Measurements from ENCODE around the gene ADCY6. TPM values are rescaled to one million over a fixed set of nuclear protein-coding genes. Genes with fewer than 3 reads are reported as not detected.

ADCY6 gene
- polyA plus RNA-seq, 1 donor from 2014 or later, result not detected

GRCh38 chr12:48803675-48804074 lies 14.8 kb upstream of the ADCY6 start:
- no peaks in the 10 kb centered on the region for H3K4me1 Mint-ChIP-seq
- H3K36me3 Mint-ChIP-seq, result no peaks in the 10 kb centered on the region
- no peaks in the 10 kb centered on the region for H3K9me3 Mint-ChIP-seq
- H3K4me3 Mint-ChIP-seq, result no peak overlapping the region
- H3K27ac Mint-ChIP-seq, result no peak overlapping the region
- peaks cover 4% of the 10 kb centered on the region for H3K27me3 Mint-ChIP-seq

- Mint-ChIP-seq H3K27ac (no peak overlapping the region), H3K27me3 (peaks cover 4% of the 10 kb centered on the region), H3K4me1 (peaks cover 0 to under 1% (median under 1%) of the 10 kb centered on the region in 3 donors), H3K4me3 (no peak overlapping the region), H3K9me3 (no peaks in the 10 kb centered on the region), H3K36me3 (no peaks in the 10 kb centered on the region)
Observed at GRCh38 chr12:48800971-48801370, 12.1 kb upstream of the ADCY6 start.

GRCh38 chr12:48800457-48800856 lies 11.6 kb upstream of the ADCY6 start:
- peaks cover 4% of the 10 kb centered on the region for H3K27me3 Mint-ChIP-seq
- H3K9me3 Mint-ChIP-seq, result no peaks in the 10 kb centered on the region
- H3K27ac Mint-ChIP-seq, result no peak overlapping the region
- no peaks in the 10 kb centered on the region for H3K36me3 Mint-ChIP-seq
- no peak overlapping the region for H3K4me3 Mint-ChIP-seq
- H3K4me1 Mint-ChIP-seq, result peaks cover 0 to 5% (median 3%) of the 10 kb centered on the region in 3 donors

- Mint-ChIP-seq H3K27ac (no peak overlapping the region), H3K4me1 (peaks cover 3 to 8% (median 4%) of the 10 kb centered on the region in 3 donors), H3K27me3 (peaks cover 13% of the 10 kb centered on the region), H3K4me3 (no peak overlapping the region), H3K36me3 (no peaks in the 10 kb centered on the region), H3K9me3 (no peaks in the 10 kb centered on the region)
Observed at GRCh38 chr12:48796976-48797375, 8.1 kb upstream of the ADCY6 start.

GRCh38 chr12:48795550-48796455 lies 6.9 kb upstream of the ADCY6 start:
- Mint-ChIP-seq H3K4me1 (peaks cover 3 to 8% (median 4%) of the 10 kb centered on the region in 3 donors), H3K4me3 (peak overlapping the region in 1 of 4 donors; percentile 18), H3K27me3 (peaks cover 13% of the 10 kb centered on the region), H3K36me3 (no peaks in the 10 kb centered on the region), H3K27ac (no peak overlapping the region), H3K9me3 (no peaks in the 10 kb centered on the region)

GRCh38 chr12:48794870-48795269 lies 6.0 kb upstream of the ADCY6 start:
- Mint-ChIP-seq H3K27me3 (peaks cover 16% of the 10 kb centered on the region), H3K27ac (no peak overlapping the region), H3K4me3 (no peak overlapping the region), H3K36me3 (no peaks in the 10 kb centered on the region), H3K9me3 (no peaks in the 10 kb centered on the region), H3K4me1 (peaks cover 4 to 8% (median 4%) of the 10 kb centered on the region in 3 donors)

- Mint-ChIP-seq H3K36me3 (no peaks in the 10 kb centered on the region), H3K27me3 (peaks cover 19% of the 10 kb centered on the region), H3K9me3 (no peaks in the 10 kb centered on the region), H3K4me1 (peaks cover 4 to 8% (median 6%) of the 10 kb centered on the region in 3 donors), H3K27ac (peak overlapping the region in 1 of 3 donors; percentile 12), H3K4me3 (no peak overlapping the region)
Observed at GRCh38 chr12:48793696-48794095, 4.8 kb upstream of the ADCY6 start.

- Mint-ChIP-seq H3K4me1 (peaks cover 3 to 4% (median 3%) of the 10 kb centered on the region in 3 donors), H3K9me3 (no peaks in the 10 kb centered on the region), H3K27me3 (peaks cover 32% of the 10 kb centered on the region), H3K27ac (no peak overlapping the region), H3K36me3 (no peaks in the 10 kb centered on the region), H3K4me3 (peak overlapping the region; percentile 21 to 77 (median 48))
Observed at GRCh38 chr12:48789858-48790326, 1.0 kb upstream of the ADCY6 start.

- H3K36me3 Mint-ChIP-seq, result no peaks in the 10 kb centered on the region
- peaks cover 35% of the 10 kb centered on the region for H3K27me3 Mint-ChIP-seq
- H3K4me1 Mint-ChIP-seq, result peaks cover 0 to 5% (median 2%) of the 10 kb centered on the region in 3 donors
- no peaks in the 10 kb centered on the region for H3K9me3 Mint-ChIP-seq
- H3K27ac Mint-ChIP-seq, result no peak overlapping the region
- peak overlapping the region; percentile 46 to 86 (median 71) for H3K4me3 Mint-ChIP-seq
Observed at GRCh38 chr12:48788524-48788853, 400 bp downstream of the ADCY6 start.

- peaks cover 0 to 5% (median 2%) of the 10 kb centered on the region in 3 donors for H3K4me1 Mint-ChIP-seq
- H3K36me3 Mint-ChIP-seq, result no peaks in the 10 kb centered on the region
- peak overlapping the region in 1 of 3 donors; percentile 84 for H3K27ac Mint-ChIP-seq
- peak overlapping the region; percentile 46 to 86 (median 71) for H3K4me3 Mint-ChIP-seq
- no peaks in the 10 kb centered on the region for H3K9me3 Mint-ChIP-seq
- H3K27me3 Mint-ChIP-seq, result peaks cover 32% of the 10 kb centered on the region
Observed at GRCh38 chr12:48787791-48788523, 932 bp downstream of the ADCY6 start.

- Mint-ChIP-seq H3K4me3 (peak overlapping the region in 1 of 4 donors; percentile 31), H3K27ac (no peak overlapping the region), H3K9me3 (no peaks in the 10 kb centered on the region), H3K36me3 (no peaks in the 10 kb centered on the region), H3K4me1 (peaks cover 0 to 5% (median 2%) of the 10 kb centered on the region in 3 donors), H3K27me3 (peaks cover 32% of the 10 kb centered on the region)
Observed at GRCh38 chr12:48786591-48787544, 2.0 kb downstream of the ADCY6 start.

- H3K27me3 Mint-ChIP-seq, result peaks cover 22% of the 10 kb centered on the region
- no peaks in the 10 kb centered on the region for H3K36me3 Mint-ChIP-seq
- H3K4me3 Mint-ChIP-seq, result no peak overlapping the region
- H3K27ac Mint-ChIP-seq, result no peak overlapping the region
- peaks cover 0 to 2% (median 2%) of the 10 kb centered on the region in 3 donors for H3K4me1 Mint-ChIP-seq
- no peaks in the 10 kb centered on the region for H3K9me3 Mint-ChIP-seq
Observed at GRCh38 chr12:48783432-48783831, 5.5 kb downstream of the ADCY6 start.

- H3K4me3 Mint-ChIP-seq, result no peak overlapping the region
- H3K4me1 Mint-ChIP-seq, result peaks cover 0 to 2% (median 0%) of the 10 kb centered on the region in 3 donors
- no peak overlapping the region for H3K27ac Mint-ChIP-seq
- H3K9me3 Mint-ChIP-seq, result no peaks in the 10 kb centered on the region
- H3K36me3 Mint-ChIP-seq, result no peaks in the 10 kb centered on the region
- H3K27me3 Mint-ChIP-seq, result peaks cover 16% of the 10 kb centered on the region
Observed at GRCh38 chr12:48782457-48783395, 6.2 kb downstream of the ADCY6 start.
